Thoracic aorta (tissue), 2 donors: Measurements from ENCODE around the gene TCF19. TPM values are rescaled to one million over a fixed set of nuclear protein-coding genes. Genes with fewer than 3 reads are reported as not detected.

Source experiments
- ATAC-seq: fragments of 150-250 bp; one replicate; pipeline ENCODE4 v1.8.0; 2017; ENCODE audit warnings: low read depth; ENCODE audit not compliant: insufficient number of reproducible peaks, low FRiP score
- DNase-seq: peaks from one replicate; pipeline ENCODE4 v3.0.0-alpha.2; 2020; ENCODE audit warnings: low spot score
- H3K27ac ChIP-seq, 2 donors: fragments of 200-600 bp; sonication (generic); 1 replicate in 1 of 2; 2 replicates in 1 of 2; pipeline ENCODE4 v1.5.1; 2016; ENCODE audit warnings: mild to moderate bottlenecking in 2 of 2, moderate library complexity in 2 of 2
- H3K27me3 ChIP-seq: fragments of 200-600 bp; sonication (generic); replicated peaks from 2 replicates; pipeline ENCODE4 v1.6.0; 2016; ENCODE audit warnings: mild to moderate bottlenecking; ENCODE audit not compliant: insufficient read depth
- H3K36me3 ChIP-seq: fragments of 200-600 bp; sonication (generic); one replicate; pipeline ENCODE4 v1.5.1; 2016
- H3K4me1 ChIP-seq, 2 donors: fragments of 200-600 bp; sonication (generic); 1 replicate in 1 of 2; 2 replicates in 1 of 2; pipeline versions ENCODE4 v1.5.1 to v1.6.0; 2016; ENCODE audit warnings: low read depth in 2 of 2, mild to moderate bottlenecking in 1 of 2; ENCODE audit not compliant: control insufficient read depth in 1 of 2
- H3K4me3 ChIP-seq: fragments of 200-600 bp; sonication (generic); 2 replicates; pipeline ENCODE4 v1.5.1; 2016; ENCODE audit warnings: mild to moderate bottlenecking
- H3K9me3 ChIP-seq: fragments of 200-600 bp; sonication (generic); 2 replicates; pipeline ENCODE4 v1.5.1; 2016
- CTCF ChIP-seq: fragments of 200-600 bp; sonication (generic); IDR thresholded peaks from one replicate; pipeline ENCODE4 v1.5.1; 2019; ENCODE audit warnings: antibody characterized with exemption
- total RNA-seq, 2 donors: library from RNA; depleted of rRNA; stranded (reverse); fragments of >200 nt; gene quantifications; one replicate each; pipeline versions ENCODE4 v1.1.0 to v1.2.3, GENCODE V29; 2016

The TCF19 gene
- total RNA-seq, 2 donors from 2014 or later: 1.6 to 15.7 TPM

GRCh38 chr6:31157513-31158139 is 763 bp upstream of the TCF19 start, which contains the start of gene CCHCR1:
Gene CCHCR1 (minus strand): TSS chr6:31157802. CDS start chr6:31157600, 202 bp downstream.
- DNase-seq: no peak
- TF ChIP-seq CTCF: no peak
- Histone ChIP-seq H3K27me3 (no peaks in the 10 kb centered on the region), H3K4me3 (peak within 1 kb of the TSS; percentile 77), H3K36me3 (peaks cover 5% of the 10 kb centered on the region), H3K4me1 (peaks cover 5 to 25% of the 10 kb centered on the region in 2 donors), H3K9me3 (no peaks in the 10 kb centered on the region), H3K27ac (peak within 1 kb of the TSS in 1 of 2 donors; percentile 67)
- ATAC-seq: no peak

DNA sequence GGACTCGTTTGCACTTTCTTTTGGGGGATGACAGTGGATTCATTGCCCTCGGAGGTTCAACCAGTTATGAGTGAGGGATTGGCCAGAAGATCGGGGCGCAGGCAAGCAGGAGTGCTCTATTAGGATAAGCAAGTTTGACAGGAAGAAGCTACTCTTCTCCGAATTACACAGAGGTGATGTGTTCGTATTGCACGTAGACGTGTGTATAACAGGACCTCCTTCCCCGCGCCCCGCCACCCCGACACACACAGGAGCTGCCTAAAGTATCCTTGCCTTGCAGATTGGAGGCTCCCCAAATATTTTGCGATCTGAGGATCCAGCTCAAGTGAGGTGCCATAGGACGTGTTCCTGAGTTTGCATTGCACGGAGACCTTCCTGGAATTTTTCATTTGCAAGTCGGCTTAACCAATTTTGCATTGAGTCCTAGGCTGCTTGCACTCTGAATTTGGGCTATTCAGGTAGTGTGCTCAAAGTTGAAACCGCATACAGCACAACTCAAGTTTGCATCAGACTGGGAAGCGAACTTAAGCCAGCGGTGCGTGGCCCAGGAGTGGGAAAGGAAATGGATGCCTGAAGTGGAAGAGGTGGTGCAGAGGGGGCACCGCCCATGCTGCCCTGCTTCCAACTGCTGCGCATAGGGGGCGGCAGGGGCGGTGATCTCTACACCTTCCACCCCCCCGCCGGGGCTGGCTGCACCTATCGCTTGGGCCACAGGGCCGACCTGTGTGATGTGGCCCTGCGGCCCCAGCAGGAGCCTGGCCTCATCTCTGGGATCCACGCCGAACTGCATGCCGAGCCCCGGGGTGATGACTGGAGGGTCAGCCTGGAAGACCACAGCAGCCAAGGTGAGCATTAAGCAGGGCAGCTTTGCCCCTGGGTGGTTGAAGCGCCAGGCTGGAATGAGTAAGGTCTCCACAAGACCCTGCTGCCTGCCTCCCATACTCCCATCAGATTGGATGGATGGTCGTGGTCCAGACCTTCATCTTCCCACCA is 770 bp downstream of the TCF19 start:
- H3K27ac ChIP-seq: no peak overlapping the region
- H3K4me1 ChIP-seq: peaks cover 5 to 25% of the 10 kb centered on the region in 2 donors
- H3K36me3 ChIP-seq: peaks cover 5% of the 10 kb centered on the region
- no peak for ATAC-seq
- no peaks in the 10 kb centered on the region for H3K9me3 ChIP-seq
- H3K4me3 ChIP-seq: peak overlapping the region; percentile 77
- TF ChIP-seq CTCF: no peak
- DNase-seq: no peak
- no peaks in the 10 kb centered on the region for H3K27me3 ChIP-seq

DNA sequence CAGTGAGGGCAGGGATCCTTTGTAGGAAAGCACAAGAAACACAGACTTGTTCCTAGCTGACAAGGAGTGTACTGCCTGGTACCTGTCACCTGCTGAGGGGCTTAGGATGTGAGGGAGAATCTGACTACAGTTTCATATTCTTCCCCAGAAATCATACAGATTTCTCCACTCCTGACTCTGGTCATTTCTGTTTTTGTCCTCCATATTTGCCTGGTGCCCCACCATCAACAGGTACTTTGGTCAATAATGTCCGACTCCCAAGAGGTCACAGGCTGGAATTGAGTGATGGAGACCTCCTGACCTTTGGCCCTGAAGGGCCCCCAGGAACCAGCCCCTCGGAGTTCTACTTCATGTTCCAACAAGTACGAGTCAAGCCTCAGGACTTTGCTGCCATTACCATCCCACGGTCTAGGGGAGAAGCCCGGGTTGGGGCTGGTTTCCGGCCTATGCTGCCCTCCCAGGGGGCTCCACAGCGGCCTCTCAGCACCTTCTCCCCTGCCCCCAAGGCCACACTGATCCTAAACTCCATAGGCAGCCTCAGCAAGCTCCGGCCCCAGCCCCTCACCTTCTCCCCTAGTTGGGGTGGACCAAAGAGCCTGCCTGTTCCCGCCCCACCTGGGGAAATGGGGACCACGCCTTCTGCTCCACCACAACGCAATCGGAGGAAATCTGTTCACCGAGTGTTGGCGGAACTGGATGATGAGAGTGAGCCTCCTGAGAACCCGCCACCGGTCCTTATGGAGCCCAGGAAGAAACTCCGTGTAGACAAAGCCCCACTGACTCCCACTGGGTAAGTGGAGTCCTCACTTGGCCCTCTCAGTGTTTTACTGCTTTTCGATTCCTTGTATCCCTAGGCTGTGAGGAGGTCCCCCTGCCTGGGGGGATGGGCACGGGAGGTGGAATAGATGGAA is 3.1 kb downstream of the TCF19 start:
- no peaks in the 10 kb centered on the region for H3K9me3 ChIP-seq
- no peak overlapping the region for H3K27ac ChIP-seq
- peaks cover 5% of the 10 kb centered on the region for H3K36me3 ChIP-seq
- H3K4me3 ChIP-seq: no peak overlapping the region
- DNase-seq (no peak), ATAC-seq (no peak)
- H3K27me3 ChIP-seq: no peaks in the 10 kb centered on the region
- TF ChIP-seq CTCF: no peak
- peaks cover 5 to 24% of the 10 kb centered on the region in 2 donors for H3K4me1 ChIP-seq

- no peak for TF ChIP-seq CTCF
- Histone ChIP-seq H3K27ac (no peak overlapping the region), H3K4me1 (peaks cover under 1 to 13% of the 10 kb centered on the region in 2 donors), H3K9me3 (no peaks in the 10 kb centered on the region), H3K27me3 (no peaks in the 10 kb centered on the region), H3K4me3 (no peak overlapping the region), H3K36me3 (peaks cover 5% of the 10 kb centered on the region)
- no peak for DNase-seq
- ATAC-seq: no peak
Observed at GRCh38 chr6:31162463-31163165, 4.2 kb downstream of the TCF19 start.
